HG03095 (cell line): ENCODE results near the gene SULT4A1.
"Not testable (repeated sequence)": the region's sequence is repeated elsewhere in the genome, so short reads cannot be mapped to it uniquely, and the experiment has no call there.

Experiments used
- ATAC-seq: cut with Tn5 transposase; IDR thresholded peaks from one replicate; pipeline ENCODE4 v1.9.1; 2021; ENCODE audit warnings: moderate library complexity; ENCODE audit not compliant: unreplicated experiment

The SULT4A1 gene

GRCh38 chr22:43862074-43862881 lies at the start of gene SULT4A1:
Gene SULT4A1, minus strand, starts transcription at chr22:43862513. Its CDS starts 131 bp downstream, at chr22:43862382.
- ATAC-seq: no peak

GRCh38 chr22:43911351-43911750 lies 49.0 kb upstream of the SULT4A1 start:
- ATAC-seq: no peak

GRCh38 chr22:43910178-43910695 lies 47.9 kb upstream of the SULT4A1 start:
- no peak for ATAC-seq

GRCh38 chr22:43909708-43910107 lies 47.4 kb upstream of the SULT4A1 start:
- no peak for ATAC-seq

GRCh38 chr22:43905681-43906080 lies 43.4 kb upstream of the SULT4A1 start:
- ATAC-seq: no peak

- ATAC-seq: not testable (repeated sequence)
Measured at GRCh38 chr22:43904412-43904811, 42.1 kb upstream of the SULT4A1 start.

GRCh38 chr22:43903033-43903432 lies 40.7 kb upstream of the SULT4A1 start:
- ATAC-seq: not testable (repeated sequence)

GRCh38 chr22:43901976-43902643 lies 39.8 kb upstream of the SULT4A1 start:
- ATAC-seq: no peak

GRCh38 chr22:43900206-43900605 lies 37.9 kb upstream of the SULT4A1 start:
- ATAC-seq: no peak

GRCh38 chr22:43897751-43898261 lies 35.5 kb upstream of the SULT4A1 start:
- ATAC-seq: no peak

- ATAC-seq: no peak
Measured at GRCh38 chr22:43895986-43896645, 33.8 kb upstream of the SULT4A1 start.

GRCh38 chr22:43894122-43894521 lies 31.8 kb upstream of the SULT4A1 start:
- ATAC-seq: no peak

- ATAC-seq: no peak
Measured at GRCh38 chr22:43893266-43893665, 31.0 kb upstream of the SULT4A1 start.

GRCh38 chr22:43892183-43892894 lies 30.0 kb upstream of the SULT4A1 start:
- ATAC-seq: no peak

- no peak for ATAC-seq
Measured at GRCh38 chr22:43891360-43892182, 29.3 kb upstream of the SULT4A1 start, which contains the start of gene PNPLA5. Gene PNPLA5, minus strand, starts transcription at chr22:43892013. Its CDS starts 133 bp downstream, at chr22:43891880.

- ATAC-seq: no peak
Measured at GRCh38 chr22:43890901-43891331, 28.6 kb upstream of the SULT4A1 start.

- no peak for ATAC-seq
Measured at GRCh38 chr22:43889860-43890253, 27.5 kb upstream of the SULT4A1 start.

- no peak for ATAC-seq
Measured at GRCh38 chr22:43889201-43889859, 27.0 kb upstream of the SULT4A1 start.

- ATAC-seq: no peak
Measured at GRCh38 chr22:43888740-43889139, 26.4 kb upstream of the SULT4A1 start.
